Measurements from ENCODE around the gene USP5. TPM values are rescaled to one million over a fixed set of nuclear protein-coding genes. Genes with fewer than 3 reads are reported as not detected.

The USP5 gene
- total RNA-seq, 1 donor from 2014 or later = 60.9 TPM

- peaks cover 32% of the 10 kb centered on the region for H3K4me1 Mint-ChIP-seq
- H3K4me3 Mint-ChIP-seq = peak overlapping the region; percentile 93
- Histone ChIP-seq H4K20me1 (ENCODE audit: low read depth) (peaks cover 28% of the 10 kb centered on the region), H3K4me1 (peaks cover 19% of the 10 kb centered on the region), H3K27me3 (no peaks in the 10 kb centered on the region), H3K4me2 (no peak overlapping the region), H2AFZ (replicated peaks) (no peak overlapping the region), H3K27ac (no peak overlapping the region), H3K79me2 (ENCODE audit: low read depth) (peaks cover 48% of the 10 kb centered on the region), H3K9me3 (ENCODE audit: low read depth) (no peaks in the 10 kb centered on the region), H3K9ac (no peak overlapping the region), H3K4me3 (no peak overlapping the region), H3K36me3 (peaks cover 4% of the 10 kb centered on the region), H3F3A (ENCODE audit: low read depth) (peaks cover 25% of the 10 kb centered on the region)
- H3K27ac Mint-ChIP-seq = peak overlapping the region; percentile 47
- no peak for DNase-seq (ENCODE audit: low spot score)
- peaks cover 7% of the 10 kb centered on the region for H3K27me3 Mint-ChIP-seq (ENCODE audit: insufficient read depth, low read depth)
- TF ChIP-seq EZH2phosphoT487 (IDR thresholded peaks at IDR 0.05) (no peak), CTCF (IDR thresholded peaks at IDR 0.05) (no peak), EZH2 (IDR thresholded peaks at IDR 0.05) (no peak)
- H3K36me3 Mint-ChIP-seq = peaks cover 29% of the 10 kb centered on the region
- H3K9me3 Mint-ChIP-seq = no peaks in the 10 kb centered on the region
Observed at GRCh38 chr12:6854036-6854435, 2.1 kb downstream of the USP5 start.

GRCh38 chr12:6855322-6855721 is 3.4 kb downstream of the USP5 start:
- no peak for DNase-seq (ENCODE audit: low spot score)
- H3K36me3 Mint-ChIP-seq = peaks cover 27% of the 10 kb centered on the region
- Histone ChIP-seq H3K9me3 (ENCODE audit: low read depth) (no peaks in the 10 kb centered on the region), H3K9ac (no peak overlapping the region), H3F3A (ENCODE audit: low read depth) (peaks cover 23% of the 10 kb centered on the region), H3K27me3 (no peaks in the 10 kb centered on the region), H3K4me3 (no peak overlapping the region), H3K36me3 (peaks cover 4% of the 10 kb centered on the region), H3K4me1 (peaks cover 10% of the 10 kb centered on the region), H4K20me1 (ENCODE audit: low read depth) (peaks cover 15% of the 10 kb centered on the region), H3K4me2 (no peak overlapping the region), H3K27ac (no peak overlapping the region), H3K79me2 (ENCODE audit: low read depth) (peaks cover 35% of the 10 kb centered on the region), H2AFZ (replicated peaks) (no peak overlapping the region)
- peaks cover 19% of the 10 kb centered on the region for H3K4me1 Mint-ChIP-seq
- TF ChIP-seq CTCF (IDR thresholded peaks at IDR 0.05) = no peak
- TF ChIP-seq EZH2phosphoT487 (IDR thresholded peaks at IDR 0.05) = no peak
- TF ChIP-seq EZH2 (IDR thresholded peaks at IDR 0.05) = no peak
- H3K4me3 Mint-ChIP-seq = no peak overlapping the region
- no peaks in the 10 kb centered on the region for H3K9me3 Mint-ChIP-seq
- H3K27me3 Mint-ChIP-seq (ENCODE audit: insufficient read depth, low read depth) = peaks cover 5% of the 10 kb centered on the region
- H3K27ac Mint-ChIP-seq = no peak overlapping the region

- Mint-ChIP-seq H3K36me3 (peaks cover 44% of the 10 kb centered on the region), H3K4me3 (no peak overlapping the region)
Observed at GRCh38 chr12:6858799-6859198, 6.8 kb downstream of the USP5 start.

More at GRCh38 chr12:6858799-6859198, 6.8 kb downstream of the USP5 start:
- Histone ChIP-seq H3K27me3 (no peaks in the 10 kb centered on the region), H3K79me2 (ENCODE audit: low read depth) (peaks cover 17% of the 10 kb centered on the region), H3K4me2 (no peak overlapping the region), H3K27ac (no peak overlapping the region), H3K4me1 (no peaks in the 10 kb centered on the region), H4K20me1 (ENCODE audit: low read depth) (peaks cover 7% of the 10 kb centered on the region), H2AFZ (replicated peaks) (no peak overlapping the region), H3K9ac (no peak overlapping the region), H3F3A (ENCODE audit: low read depth) (no peaks in the 10 kb centered on the region), H3K36me3 (peaks cover 4% of the 10 kb centered on the region), H3K9me3 (ENCODE audit: low read depth) (no peaks in the 10 kb centered on the region), H3K4me3 (no peak overlapping the region)
- no peak for TF ChIP-seq EZH2phosphoT487 (IDR thresholded peaks at IDR 0.05)
- TF ChIP-seq CTCF (IDR thresholded peaks at IDR 0.05) = no peak
- TF ChIP-seq EZH2 (IDR thresholded peaks at IDR 0.05) = no peak
- no peak for DNase-seq (ENCODE audit: low spot score)
- H3K9me3 Mint-ChIP-seq = no peaks in the 10 kb centered on the region
- H3K27me3 Mint-ChIP-seq (ENCODE audit: insufficient read depth, low read depth) = peaks cover 4% of the 10 kb centered on the region
- no peak overlapping the region for H3K27ac Mint-ChIP-seq
- peaks cover 4% of the 10 kb centered on the region for H3K4me1 Mint-ChIP-seq

All from neural progenitor cell (in vitro differentiated cells).